Measurements from ENCODE around the gene RPL18. TPM values are rescaled to one million over a fixed set of nuclear protein-coding genes. Genes with fewer than 3 reads are reported as not detected.

RPL18 gene
- total and polyA plus RNA-seq, 2 experiments from 2014 or later = 1,898 to 2,011 TPM

- TF ChIP-seq STAT1 (IDR thresholded peaks at IDR 0.05; ENCODE audit: unreplicated experiment) (no peak), EZH2phosphoT487 (IDR thresholded peaks at IDR 0.05; ENCODE audit: unreplicated experiment) (no peak), ETS1 (IDR thresholded peaks at IDR 0.05) (no peak), EZH2 (IDR thresholded peaks at IDR 0.05; ENCODE audit: low read depth, unreplicated experiment) (no peak), POLR2AphosphoS5 (IDR thresholded peaks at IDR 0.05; ENCODE audit: low read depth) (no peak)
Measured at GRCh38 chr19:48569814-48570213, 49.2 kb downstream of the RPL18 start (continued).

DNA sequence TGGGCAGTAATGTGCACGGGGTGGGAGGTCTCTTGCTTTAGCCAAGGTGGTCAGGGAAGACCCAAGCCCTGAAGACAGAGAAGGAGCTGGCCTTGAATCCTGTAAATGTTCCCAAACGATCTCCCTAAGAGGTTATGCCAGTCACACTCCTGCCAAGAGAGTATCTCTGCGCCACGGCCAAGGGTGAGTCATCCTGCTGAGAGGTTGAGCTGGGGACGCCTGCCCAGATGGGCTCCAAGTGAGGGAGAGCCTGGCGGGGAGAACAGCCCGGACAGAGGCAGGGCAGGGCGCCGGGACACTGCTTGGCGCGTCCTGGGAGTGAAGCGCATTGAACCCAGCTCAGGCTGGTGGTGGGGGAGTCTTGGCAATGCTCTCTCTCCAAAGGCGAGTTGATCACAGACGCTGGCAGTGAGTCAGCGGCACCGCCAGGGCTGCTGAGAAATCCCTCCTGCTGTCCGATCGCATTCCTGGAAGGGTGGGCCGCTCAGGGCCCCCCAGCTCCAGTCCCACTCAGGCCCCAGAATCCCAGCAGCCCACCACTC, 50.6 kb downstream of the RPL18 start:
- H3K4me2 ChIP-seq = peak overlapping the region; percentile 71
- H3K36me3 ChIP-seq (ENCODE audit: insufficient read depth) = no peaks in the 10 kb centered on the region
- H3K9me2 ChIP-seq (ENCODE audit: insufficient read depth) = no peaks in the 10 kb centered on the region
- peak overlapping the region; percentile 44 for H3K4me3 ChIP-seq
- Mint-ChIP-seq H3K4me1 (peaks cover 17% of the 10 kb centered on the region), H3K36me3 (ENCODE audit: low read depth) (no peaks in the 10 kb centered on the region), H3K27ac (peak overlapping the region; percentile 74; the same call in 1 of the 2 replicates), H3K4me3 (peak overlapping the region; percentile 45; the same call in 1 of the 3 replicates), H3K9me3 (no peaks in the 10 kb centered on the region), H3K27me3 (ENCODE audit: insufficient read depth, low read depth, poor library complexity) (peaks cover 26% of the 10 kb centered on the region)
- DNase-seq (ENCODE audit: low spot score) (peak; percentile 65), ATAC-seq (peak; percentile 88)
- H3F3A ChIP-seq (replicated peaks; ENCODE audit: low read depth) = 0 out of 2 replicates have a peak, but pooled peaks cover 4% of the 10 kb centered on the region
- H3K27me3 ChIP-seq (ENCODE audit: insufficient read depth) = no peaks in the 10 kb centered on the region
- no peaks in the 10 kb centered on the region for H4K20me1 ChIP-seq (replicated peaks; ENCODE audit: insufficient read depth)
- peaks cover 10% of the 10 kb centered on the region; the same call in 1 of the 2 replicates for H3K4me1 ChIP-seq (ENCODE audit: insufficient read depth)
- no peak overlapping the region; the same call in 1 of the 2 replicates for H3K27ac ChIP-seq (ENCODE audit: low read depth)
- H2AFZ ChIP-seq = peak overlapping the region; percentile 99
- H3K79me2 ChIP-seq (replicated peaks; ENCODE audit: insufficient read depth) = no peaks in the 10 kb centered on the region
- no peak for TF ChIP-seq NANOG (IDR thresholded peaks at IDR 0.05; ENCODE audit: borderline replicate concordance)
- no peak for TF ChIP-seq ZNF114 (CRISPR knock-in tag; IDR thresholded peaks at IDR 0.05)
- no peak for TF ChIP-seq POLR2AphosphoS5 (IDR thresholded peaks at IDR 0.05; ENCODE audit: low read depth)
- no peak for TF ChIP-seq REST (IDR thresholded peaks at IDR 0.05; ENCODE audit: unreplicated experiment)
- no peak for TF ChIP-seq CREB1 (CRISPR knock-in tag; IDR thresholded peaks at IDR 0.05; ENCODE audit: low read depth)
- no peak for TF ChIP-seq JUNB (IDR thresholded peaks at IDR 0.05; ENCODE audit: unreplicated experiment)
- TF ChIP-seq EZH2phosphoT487 (IDR thresholded peaks at IDR 0.05; ENCODE audit: unreplicated experiment) = no peak
- TF ChIP-seq EZH2 (IDR thresholded peaks at IDR 0.05; ENCODE audit: low read depth, unreplicated experiment) = no peak
- TF ChIP-seq ETS1 (IDR thresholded peaks at IDR 0.05) = no peak
- no peak for TF ChIP-seq STAT1 (IDR thresholded peaks at IDR 0.05; ENCODE audit: unreplicated experiment)
- TF ChIP-seq, protein P1, sequence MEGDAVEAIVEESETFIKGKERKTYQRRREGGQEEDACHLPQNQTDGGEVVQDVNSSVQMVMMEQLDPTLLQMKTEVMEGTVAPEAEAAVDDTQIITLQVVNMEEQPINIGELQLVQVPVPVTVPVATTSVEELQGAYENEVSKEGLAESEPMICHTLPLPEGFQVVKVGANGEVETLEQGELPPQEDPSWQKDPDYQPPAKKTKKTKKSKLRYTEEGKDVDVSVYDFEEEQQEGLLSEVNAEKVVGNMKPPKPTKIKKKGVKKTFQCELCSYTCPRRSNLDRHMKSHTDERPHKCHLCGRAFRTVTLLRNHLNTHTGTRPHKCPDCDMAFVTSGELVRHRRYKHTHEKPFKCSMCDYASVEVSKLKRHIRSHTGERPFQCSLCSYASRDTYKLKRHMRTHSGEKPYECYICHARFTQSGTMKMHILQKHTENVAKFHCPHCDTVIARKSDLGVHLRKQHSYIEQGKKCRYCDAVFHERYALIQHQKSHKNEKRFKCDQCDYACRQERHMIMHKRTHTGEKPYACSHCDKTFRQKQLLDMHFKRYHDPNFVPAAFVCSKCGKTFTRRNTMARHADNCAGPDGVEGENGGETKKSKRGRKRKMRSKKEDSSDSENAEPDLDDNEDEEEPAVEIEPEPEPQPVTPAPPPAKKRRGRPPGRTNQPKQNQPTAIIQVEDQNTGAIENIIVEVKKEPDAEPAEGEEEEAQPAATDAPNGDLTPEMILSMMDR (conservative IDR thresholded peaks at IDR 0.05; ENCODE audit: low read depth in 2 of 2) = no peak
- no peak for TF ChIP-seq ZNF331 (CRISPR knock-in tag; IDR thresholded peaks at IDR 0.05; ENCODE audit: low read depth)
